PFSK-1 (cell line): ENCODE measurements around the gene ADRA2A.

Experiments used
- FOXP2 ChIP-seq: optimal IDR thresholded peaks from 2 replicates; pipeline ENCODE3; 2011; ENCODE audit warnings: borderline replicate concordance, control low read depth, inconsistent platforms; ENCODE audit not compliant: insufficient read depth; ENCODE audit errors: extremely low read length, extremely low read depth
- POLR2AphosphoS5 ChIP-seq: IDR thresholded peaks from 2 replicates; pipeline ENCODE4 v1.6.1; 2012; ENCODE audit warnings: low read depth, mild to moderate bottlenecking, control low read depth, low read length, moderate library complexity
- SIN3A ChIP-seq: IDR thresholded peaks from 2 replicates; pipeline ENCODE4 v1.6.1; 2012; ENCODE audit warnings: mild to moderate bottlenecking, low read length, moderate library complexity, borderline replicate concordance; ENCODE audit not compliant: insufficient read depth
- TAF1 ChIP-seq: IDR thresholded peaks from 2 replicates; pipeline ENCODE4 v1.6.1; 2012; ENCODE audit warnings: low read length, control low read depth, borderline replicate concordance; ENCODE audit not compliant: insufficient read depth
- TF ChIP-seq, protein P1 (sequence below), 2 experiments: IDR thresholded peaks; 2 replicates each; pipeline versions ENCODE4 v1.6.1 to v1.8.0; 2011 to 2012; ENCODE audit warnings: low read depth in 2 of 2, low read length in 2 of 2, control low read depth in 1 of 2, inconsistent platforms in 1 of 2, mild to moderate bottlenecking in 1 of 2, moderate library complexity in 1 of 2; ENCODE audit not compliant: insufficient read depth in 1 of 2

The ADRA2A gene

GRCh38 chr10:111125102-111125501, 48.3 kb downstream of the ADRA2A start:
- TF ChIP-seq TAF1 (no peak), POLR2AphosphoS5 (no peak), SIN3A (no peak), FOXP2 (no peak)
- TF ChIP-seq, protein P1, sequence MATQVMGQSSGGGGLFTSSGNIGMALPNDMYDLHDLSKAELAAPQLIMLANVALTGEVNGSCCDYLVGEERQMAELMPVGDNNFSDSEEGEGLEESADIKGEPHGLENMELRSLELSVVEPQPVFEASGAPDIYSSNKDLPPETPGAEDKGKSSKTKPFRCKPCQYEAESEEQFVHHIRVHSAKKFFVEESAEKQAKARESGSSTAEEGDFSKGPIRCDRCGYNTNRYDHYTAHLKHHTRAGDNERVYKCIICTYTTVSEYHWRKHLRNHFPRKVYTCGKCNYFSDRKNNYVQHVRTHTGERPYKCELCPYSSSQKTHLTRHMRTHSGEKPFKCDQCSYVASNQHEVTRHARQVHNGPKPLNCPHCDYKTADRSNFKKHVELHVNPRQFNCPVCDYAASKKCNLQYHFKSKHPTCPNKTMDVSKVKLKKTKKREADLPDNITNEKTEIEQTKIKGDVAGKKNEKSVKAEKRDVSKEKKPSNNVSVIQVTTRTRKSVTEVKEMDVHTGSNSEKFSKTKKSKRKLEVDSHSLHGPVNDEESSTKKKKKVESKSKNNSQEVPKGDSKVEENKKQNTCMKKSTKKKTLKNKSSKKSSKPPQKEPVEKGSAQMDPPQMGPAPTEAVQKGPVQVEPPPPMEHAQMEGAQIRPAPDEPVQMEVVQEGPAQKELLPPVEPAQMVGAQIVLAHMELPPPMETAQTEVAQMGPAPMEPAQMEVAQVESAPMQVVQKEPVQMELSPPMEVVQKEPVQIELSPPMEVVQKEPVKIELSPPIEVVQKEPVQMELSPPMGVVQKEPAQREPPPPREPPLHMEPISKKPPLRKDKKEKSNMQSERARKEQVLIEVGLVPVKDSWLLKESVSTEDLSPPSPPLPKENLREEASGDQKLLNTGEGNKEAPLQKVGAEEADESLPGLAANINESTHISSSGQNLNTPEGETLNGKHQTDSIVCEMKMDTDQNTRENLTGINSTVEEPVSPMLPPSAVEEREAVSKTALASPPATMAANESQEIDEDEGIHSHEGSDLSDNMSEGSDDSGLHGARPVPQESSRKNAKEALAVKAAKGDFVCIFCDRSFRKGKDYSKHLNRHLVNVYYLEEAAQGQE (IDR thresholded peaks at IDR 0.05; ENCODE audit: insufficient read depth in 1 of 2, low read depth in 2 of 2, low read length in 2 of 2): no peak

DNA sequence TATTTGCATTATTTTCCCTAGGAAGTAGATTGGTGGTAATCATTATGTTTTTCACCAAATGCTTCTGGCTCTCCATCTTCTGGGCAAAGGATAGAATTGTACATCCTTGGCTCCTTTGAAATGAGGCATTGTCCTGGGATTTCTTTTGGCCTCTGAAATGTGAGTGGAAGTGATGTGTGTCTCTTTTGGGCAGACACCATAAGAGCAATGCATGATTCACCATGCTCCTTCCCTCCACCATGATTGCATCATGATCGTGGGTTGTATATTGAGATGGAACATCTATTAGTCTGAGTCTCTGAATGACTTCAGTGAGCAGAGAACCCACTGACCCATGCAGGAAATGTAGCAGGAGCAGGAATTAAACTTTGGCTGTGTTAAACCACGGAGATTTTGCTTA, 49.2 kb downstream of the ADRA2A start:
- no peak for TF ChIP-seq FOXP2
- TF ChIP-seq, protein P1 (IDR thresholded peaks at IDR 0.05; ENCODE audit: insufficient read depth in 1 of 2, low read depth in 2 of 2, low read length in 2 of 2): no peak
- TF ChIP-seq SIN3A: no peak
- TF ChIP-seq POLR2AphosphoS5: no peak
- no peak for TF ChIP-seq TAF1

GRCh38 chr10:111127081-111127848, 50.4 kb downstream of the ADRA2A start:
- TF ChIP-seq SIN3A (no peak), POLR2AphosphoS5 (no peak), FOXP2 (no peak), TAF1 (no peak)
- TF ChIP-seq, protein P1 (IDR thresholded peaks at IDR 0.05; ENCODE audit: insufficient read depth in 1 of 2, low read depth in 2 of 2, low read length in 2 of 2): no peak

- TF ChIP-seq FOXP2: no peak
- TF ChIP-seq, protein P1 (IDR thresholded peaks at IDR 0.05; ENCODE audit: insufficient read depth in 1 of 2, low read depth in 2 of 2, low read length in 2 of 2): no peak
- TF ChIP-seq POLR2AphosphoS5: no peak
- no peak for TF ChIP-seq TAF1
- TF ChIP-seq SIN3A: no peak
Observed at GRCh38 chr10:111128331-111129180, 51.7 kb downstream of the ADRA2A start.
